ENCODE results near the gene STIM2.
"Not testable (repeated sequence)": the region's sequence is repeated elsewhere in the genome, so short reads cannot be mapped to it uniquely, and the experiment has no call there.

STIM2 gene

DNA sequence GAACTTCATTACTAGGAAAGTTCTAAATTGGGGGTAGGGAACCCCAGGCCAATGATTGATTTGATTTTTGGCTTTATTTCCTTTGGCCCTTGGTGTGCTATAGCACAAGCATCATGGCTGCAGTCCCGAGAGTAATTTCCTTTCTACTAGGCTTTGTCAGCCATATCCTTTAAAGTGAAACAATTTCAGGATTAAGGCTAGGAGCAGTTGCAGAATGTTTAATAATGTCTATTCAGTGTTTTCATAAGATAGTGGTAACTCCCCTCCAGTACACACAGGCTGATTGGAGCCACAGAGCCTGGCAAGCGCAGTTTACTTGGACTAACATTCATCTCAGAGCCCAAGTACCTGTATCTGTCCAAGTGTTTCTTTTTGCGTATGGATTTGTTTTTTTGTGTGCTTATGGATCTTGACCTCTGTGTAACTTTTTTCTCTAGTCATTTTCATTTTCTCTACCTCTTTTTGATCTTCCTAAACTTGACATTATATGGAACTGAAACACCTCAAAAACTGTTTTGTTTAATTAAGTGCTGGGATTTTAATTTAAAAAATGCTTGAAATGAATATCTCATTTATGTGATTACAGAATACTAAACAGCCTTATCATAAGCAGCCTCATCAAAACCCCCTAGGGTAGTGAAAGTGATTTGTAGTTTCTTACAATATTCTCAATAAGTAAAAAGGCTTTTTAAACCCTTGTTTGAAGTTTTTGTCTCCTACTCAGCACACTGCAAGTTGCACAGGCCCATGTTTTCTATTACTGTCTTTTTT lies 7.5 kb downstream of the STIM2 start:
- no peak for DNase-seq (ENCODE audit: low spot score)

DNA sequence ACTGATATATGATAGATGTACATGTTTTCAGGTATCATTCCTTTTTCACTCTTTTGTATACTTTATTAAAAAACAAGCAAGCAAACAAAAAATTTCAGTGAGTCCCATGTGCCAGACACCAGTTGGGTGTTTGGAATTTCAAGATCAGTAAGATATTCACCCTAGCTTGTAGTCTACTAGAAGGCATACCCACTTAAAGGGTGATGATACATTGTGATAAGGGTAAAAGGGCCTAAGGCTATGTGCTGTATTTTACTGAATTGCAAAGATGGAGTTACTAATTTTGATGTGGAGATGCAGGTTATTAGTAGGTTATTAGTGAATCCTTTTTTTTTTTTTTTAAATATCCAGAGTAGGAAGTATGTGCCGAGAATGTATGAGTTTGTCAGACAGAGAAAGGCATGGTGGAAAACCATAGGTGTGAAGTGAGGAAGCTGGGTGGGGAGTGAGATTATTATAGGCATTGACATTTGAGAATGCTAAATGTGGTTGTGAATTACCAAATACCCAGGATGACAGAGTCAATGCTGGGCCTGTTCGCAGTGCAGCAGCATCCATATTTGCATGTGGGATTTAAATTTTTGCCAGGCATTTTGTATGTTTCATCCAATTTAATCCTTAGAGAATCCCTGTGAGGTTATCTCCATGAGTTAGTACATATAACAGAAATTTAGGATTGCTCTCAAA lies 10.1 kb downstream of the STIM2 start:
- no peak for DNase-seq (ENCODE audit: low spot score)

DNA sequence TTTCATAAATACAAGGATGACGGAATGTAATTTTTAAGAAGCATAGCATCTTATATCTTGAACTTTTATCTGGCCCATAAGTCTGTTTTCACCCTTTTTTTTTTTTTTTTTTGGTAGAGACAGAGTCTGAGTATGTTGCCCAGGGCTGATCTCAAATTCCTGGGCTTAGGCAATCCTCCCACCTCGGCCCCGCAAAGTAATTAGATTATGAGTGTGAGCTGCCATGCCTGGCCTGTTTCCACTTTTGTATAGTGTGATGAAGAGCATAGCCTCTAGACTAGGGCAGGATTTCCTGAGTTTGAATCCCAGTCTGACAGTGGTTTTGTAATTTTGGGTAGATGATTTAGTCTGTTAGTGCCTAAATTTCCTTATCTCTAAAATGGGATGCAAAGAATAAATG lies 11.0 kb downstream of the STIM2 start:
- DNase-seq (ENCODE audit: low spot score): peak; percentile 19

- DNase-seq (ENCODE audit: low spot score): no peak
These were observed 12.9 kb downstream of the STIM2 start for GRCh38 chr4:26873391-26874026.

DNA sequence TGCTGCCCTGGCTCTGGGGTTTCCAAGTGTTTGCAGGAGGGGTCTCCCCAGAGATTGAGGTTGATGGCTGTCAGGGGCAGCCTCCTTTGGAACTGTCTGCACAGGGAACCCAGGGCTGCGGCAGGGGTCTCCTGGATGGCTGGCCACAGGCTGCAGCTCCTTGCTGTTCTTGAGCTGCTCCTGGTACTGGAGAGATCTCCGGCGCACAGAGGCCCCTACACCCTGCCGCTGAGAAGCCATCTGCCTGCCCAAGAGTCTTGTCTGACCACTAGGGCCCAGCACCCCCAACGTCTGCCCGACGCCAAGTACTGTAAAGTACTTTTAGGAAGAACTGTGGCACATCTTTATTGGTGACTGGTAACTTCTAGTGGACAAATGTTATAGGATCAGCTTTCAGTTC lies 13.5 kb downstream of the STIM2 start:
- no peak for DNase-seq (ENCODE audit: low spot score)

- DNase-seq (ENCODE audit: low spot score): no peak
These were observed 16.8 kb downstream of the STIM2 start for GRCh38 chr4:26877406-26877805.

- no peak for DNase-seq (ENCODE audit: low spot score)
These were observed 17.3 kb downstream of the STIM2 start for GRCh38 chr4:26877961-26878360.

DNA sequence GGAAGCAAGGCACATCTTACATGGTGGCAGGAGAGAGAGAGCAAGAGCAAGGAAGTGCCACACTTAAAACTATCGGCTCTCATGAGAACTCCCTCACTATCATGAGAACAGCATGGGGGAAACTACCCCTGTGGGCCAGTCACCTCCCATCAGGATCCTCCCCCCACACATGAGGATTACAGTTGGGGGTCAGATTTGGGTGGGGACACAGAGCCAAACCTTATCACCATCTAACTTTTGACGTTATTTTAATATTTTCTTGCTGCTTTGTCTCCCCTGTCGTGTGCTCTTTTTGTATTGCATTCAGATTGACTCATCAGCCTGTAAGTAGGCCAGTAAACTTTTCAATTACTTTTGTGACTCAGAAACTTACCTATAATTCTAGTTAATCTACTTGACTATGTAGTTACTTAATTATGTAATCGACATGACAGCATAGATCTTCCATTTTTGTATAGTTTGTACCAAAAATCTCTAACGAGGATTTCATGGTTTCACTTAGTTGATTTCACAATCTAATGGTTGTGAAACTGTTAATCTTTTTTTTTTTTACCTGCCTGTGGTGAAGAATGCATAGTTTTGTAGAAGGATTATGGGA lies 18.3 kb downstream of the STIM2 start:
- DNase-seq (ENCODE audit: low spot score): no peak

DNA sequence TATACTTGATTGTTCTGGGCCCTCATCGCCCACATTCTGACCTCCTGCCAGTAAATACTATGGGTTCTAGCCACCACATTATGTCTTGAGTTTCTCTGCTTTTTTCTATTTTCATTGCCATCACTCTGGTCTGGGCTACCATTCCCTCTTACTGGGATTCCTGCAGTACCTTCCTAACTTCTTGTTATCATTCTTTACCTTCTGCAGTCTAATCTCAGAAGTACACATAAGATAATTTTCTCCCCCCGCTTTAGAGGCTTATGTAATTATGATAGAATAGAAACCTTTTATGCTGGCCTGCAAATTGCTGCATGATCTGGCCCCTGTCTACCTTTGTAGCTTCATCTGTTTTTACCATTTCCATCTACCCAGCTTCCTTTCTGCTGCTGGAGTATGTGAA lies 19.2 kb downstream of the STIM2 start:
- DNase-seq (ENCODE audit: low spot score): no peak

DNA sequence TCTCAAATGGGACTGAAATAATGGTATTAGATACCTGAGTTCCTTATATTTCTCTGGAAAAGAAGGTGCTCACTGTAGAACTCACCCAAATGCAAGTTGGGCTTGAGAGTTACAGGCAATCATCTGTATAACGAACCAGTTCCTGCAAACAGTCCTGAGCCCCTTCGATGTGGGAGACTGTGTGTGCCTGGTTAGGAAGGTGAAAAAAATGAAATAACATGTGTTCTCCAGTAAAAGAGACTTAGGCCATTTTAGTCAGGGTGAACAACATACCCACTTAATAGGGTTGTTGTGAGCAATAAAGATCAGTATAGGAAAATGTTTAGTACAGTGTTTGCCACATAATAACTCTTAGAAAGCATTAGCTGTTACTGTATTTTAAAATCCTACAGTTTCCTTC lies 23.4 kb downstream of the STIM2 start:
- no peak for DNase-seq (ENCODE audit: low spot score)

- no peak for DNase-seq (ENCODE audit: low spot score)
These were observed 23.9 kb downstream of the STIM2 start for GRCh38 chr4:26884486-26884988.

DNA sequence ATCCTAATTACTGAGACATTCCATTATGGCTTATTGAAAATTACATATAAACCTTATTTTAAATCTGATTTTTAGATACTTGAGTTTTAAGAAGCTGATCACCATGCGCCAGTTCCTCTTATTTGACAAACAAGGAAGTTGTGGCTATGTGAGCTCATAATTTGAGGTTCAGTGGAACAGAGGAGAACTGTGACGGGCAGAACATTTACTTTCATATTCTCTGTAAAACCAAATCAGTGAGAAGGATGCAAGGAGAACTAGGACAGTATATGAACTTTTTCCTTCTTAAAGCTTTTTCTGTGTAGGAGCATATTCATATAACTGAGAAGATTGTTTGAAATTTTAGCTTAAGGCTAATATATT lies 25.3 kb downstream of the STIM2 start:
- no peak for DNase-seq (ENCODE audit: low spot score)

DNA sequence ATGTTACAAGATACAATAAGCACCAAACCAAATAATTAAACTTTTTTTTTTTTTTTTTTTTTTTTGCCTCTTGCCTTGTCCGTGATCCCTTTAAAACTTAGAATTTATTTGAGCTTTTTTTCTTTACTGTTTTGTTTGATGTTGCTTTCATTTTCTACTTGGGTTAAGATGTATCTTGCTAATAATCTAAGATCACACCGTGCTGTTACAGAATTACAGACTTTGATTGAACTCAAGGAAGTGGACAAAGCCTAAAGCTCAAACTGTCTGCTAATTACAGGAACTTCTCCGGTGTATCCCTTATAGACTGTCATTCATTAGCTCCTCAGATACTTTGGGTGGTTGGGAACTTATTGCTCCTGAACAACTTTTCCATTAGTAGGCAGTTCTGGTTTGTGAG lies 26.5 kb downstream of the STIM2 start:
- DNase-seq (ENCODE audit: low spot score): no peak

DNA sequence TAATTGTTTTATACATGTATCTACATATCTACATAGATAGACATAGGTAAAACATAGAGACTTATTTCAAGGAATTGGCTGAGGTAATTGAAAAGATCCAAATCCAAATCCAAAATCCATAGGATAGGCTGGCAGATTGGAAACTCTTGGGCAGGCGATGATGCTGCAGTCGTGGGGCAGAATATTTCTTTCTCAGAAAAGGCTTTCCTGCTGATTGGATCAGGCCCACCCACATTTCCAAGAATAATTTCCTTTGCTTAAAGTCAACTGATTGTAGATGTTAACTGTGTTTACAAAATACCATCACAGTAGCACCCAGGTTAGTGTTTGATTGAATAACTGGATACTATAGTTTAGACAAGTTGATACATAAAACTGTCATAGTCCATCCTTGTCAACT lies 27.2 kb downstream of the STIM2 start:
- no peak for DNase-seq (ENCODE audit: low spot score)

DNA sequence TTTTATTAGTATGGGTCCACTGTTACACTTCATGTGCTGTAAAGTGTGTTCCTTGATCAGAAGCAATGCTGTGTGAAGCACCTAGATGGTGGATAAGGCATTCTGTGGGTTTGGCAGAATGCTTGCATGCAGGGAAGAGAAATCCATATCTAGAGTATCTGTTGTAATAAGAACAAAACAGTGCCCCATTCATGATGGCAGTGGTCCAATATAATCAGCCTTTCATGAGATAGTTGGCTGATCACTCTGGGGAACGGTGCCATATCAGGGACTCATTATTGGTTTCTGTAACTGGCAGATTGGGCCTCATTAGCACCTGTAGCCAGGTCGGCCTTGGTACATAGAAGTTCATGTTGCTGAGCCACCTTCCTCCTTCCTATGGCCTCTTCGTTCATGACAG lies 28.7 kb downstream of the STIM2 start:
- DNase-seq (ENCODE audit: low spot score): no peak

DNA sequence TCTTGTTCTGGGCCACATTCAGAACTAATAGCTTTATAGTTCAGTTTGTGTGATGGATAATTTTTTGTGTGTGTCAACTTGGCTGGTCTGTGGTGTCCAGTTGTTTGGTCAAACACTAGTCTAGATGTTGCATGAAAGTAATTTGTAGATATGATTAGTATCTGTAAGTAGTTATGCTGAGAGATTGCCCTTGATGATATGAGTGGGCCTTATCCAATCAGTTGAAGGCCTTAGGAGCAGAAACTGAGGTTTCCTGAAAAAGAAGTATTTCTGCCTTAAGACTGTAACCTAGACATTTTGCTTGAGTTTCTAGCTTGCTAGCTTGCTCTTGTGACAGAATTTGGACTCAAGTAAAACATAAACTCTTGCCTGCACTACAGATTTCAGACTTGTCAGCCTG lies 30.4 kb downstream of the STIM2 start:
- DNase-seq (ENCODE audit: low spot score): no peak

DNA sequence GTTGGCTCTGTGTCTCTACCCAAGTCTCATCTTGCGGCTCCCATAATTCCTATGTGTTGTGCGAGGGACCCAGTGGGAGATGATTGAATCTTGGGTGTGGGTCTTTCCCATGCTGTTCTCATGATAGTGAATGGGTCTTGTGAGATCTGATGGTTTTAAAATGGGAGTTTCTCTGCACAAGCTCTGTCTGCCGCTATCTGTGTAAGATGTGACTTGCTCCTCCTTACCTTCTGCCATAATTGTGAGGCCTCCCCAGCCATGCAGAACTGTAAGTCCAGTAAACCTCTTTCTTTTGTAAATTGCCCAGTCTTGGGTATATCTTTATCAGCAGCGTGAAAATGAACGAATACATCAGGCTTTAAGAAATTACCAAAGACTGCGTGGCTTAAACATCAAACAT lies 31.2 kb downstream of the STIM2 start:
- DNase-seq (ENCODE audit: low spot score): no peak

GRCh38 chr4:26892480-26893150 lies 32.0 kb downstream of the STIM2 start:
- no peak for DNase-seq (ENCODE audit: low spot score)

DNA sequence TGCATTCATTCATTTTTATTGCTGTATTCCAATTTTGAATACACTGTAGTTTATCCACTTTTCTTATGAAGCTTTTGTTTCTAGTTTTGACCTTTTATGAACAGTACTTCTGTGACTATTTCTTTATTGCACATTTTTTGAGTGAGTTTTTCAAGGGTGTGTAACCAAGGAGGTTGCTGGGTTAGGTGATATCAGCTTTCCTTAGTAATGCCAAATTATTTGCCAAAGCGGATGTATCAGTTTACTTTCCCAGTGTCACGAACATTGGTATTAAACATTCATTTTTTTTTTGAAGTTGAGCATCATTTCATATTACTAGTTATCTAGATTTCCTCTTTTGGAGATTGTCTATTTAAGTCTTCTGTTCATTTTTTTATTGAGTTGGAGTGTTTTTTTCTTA lies 32.9 kb downstream of the STIM2 start:
- DNase-seq (ENCODE audit: low spot score): no peak

DNA sequence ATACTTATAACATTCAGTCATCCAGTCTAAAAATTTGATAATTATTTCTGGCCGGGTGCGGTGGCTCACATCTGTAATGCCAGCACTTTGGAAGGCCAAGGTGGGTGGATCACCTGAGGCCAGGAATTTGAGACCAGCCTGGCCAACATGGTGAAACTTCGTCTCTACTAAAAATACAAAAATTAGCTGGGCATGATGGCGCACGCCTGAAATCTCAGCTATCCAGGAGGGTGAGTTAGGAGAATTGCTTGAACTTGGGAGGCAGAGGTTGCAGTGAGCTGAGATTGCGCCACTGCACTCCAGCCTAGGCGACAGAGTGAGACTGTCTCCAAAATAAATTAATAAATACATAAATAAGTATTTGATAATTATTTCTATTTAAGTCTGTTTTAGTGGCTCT lies 34.2 kb downstream of the STIM2 start:
- DNase-seq (ENCODE audit: low spot score): not testable (repeated sequence)

DNA sequence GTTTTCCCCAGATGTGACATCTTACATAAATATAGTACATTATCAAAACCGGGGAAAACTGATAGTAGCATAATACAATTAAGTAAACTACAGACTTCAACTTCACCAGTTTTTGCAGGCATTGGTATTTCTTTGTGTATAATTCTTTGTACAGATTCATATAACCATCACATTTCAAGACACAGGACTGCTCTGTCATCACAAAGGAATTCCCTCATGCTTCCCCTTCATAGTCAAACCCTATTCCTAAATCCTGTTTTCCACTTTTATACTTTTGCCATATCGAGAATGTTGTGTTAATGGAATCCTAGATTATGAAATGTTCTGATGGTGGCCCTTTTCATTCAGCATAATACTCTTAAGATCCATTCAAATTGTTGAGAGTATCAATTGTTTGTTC lies 36.0 kb downstream of the STIM2 start:
- no peak for DNase-seq (ENCODE audit: low spot score)

- no peak for DNase-seq (ENCODE audit: low spot score)
These were observed 39.4 kb downstream of the STIM2 start for GRCh38 chr4:26899991-26900390.
